ENCODE data around the gene NPR3.

DNA sequence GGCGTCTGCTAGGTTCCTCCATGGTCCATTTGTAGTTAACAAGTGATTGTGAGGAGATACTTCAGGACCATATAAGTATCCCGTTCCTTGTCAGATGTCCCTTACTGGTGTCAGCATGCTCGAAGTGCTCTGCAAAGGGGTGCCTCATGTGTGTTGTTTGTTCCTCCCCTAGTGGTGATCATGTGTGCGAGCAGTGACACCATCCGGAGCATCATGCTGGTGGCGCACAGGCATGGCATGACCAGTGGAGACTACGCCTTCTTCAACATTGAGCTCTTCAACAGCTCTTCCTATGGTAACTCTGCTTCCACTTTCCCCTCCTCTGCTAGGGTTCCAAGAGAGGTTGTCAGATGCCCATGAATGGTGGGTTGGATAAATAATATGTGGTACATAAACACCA is 13.4 kb downstream of the NPR3 start:
- TF ChIP-seq POLR2A (IDR thresholded peaks at IDR 0.05; ENCODE audit: low read depth, low read length) (no peak), POLR2AphosphoS5 (IDR thresholded peaks at IDR 0.05; ENCODE audit: low read depth, low read length) (no peak)

All from GM12892 (cell line).